Measurements from ENCODE around the gene SMC2. TPM values are rescaled to one million over a fixed set of nuclear protein-coding genes. Genes with fewer than 3 reads are reported as not detected.

The SMC2 gene
- total RNA-seq (21.3 TPM), polyA plus RNA-seq (ENCODE audit: insufficient read depth in 1 of 8, insufficient read length in 8 of 8, low replicate concordance in 1 of 8) (10 to 100 TPM; 17.4 to 32.7 (median 27.4) TPM)
- long read RNA-seq, donor 1, result 0 reads
- long read RNA-seq, donor 2, result 0 reads
- long read RNA-seq, donor 3, result 0 reads
- long read RNA-seq, donor 4, full-length matches to known transcripts, result 1 of 1 reads
- long read RNA-seq, donor 4, partial matches to known transcripts, result 0 of 1 reads
- long read RNA-seq, donor 4, other reads (novel, unspliced or antisense), result 0 of 1 reads
- long read RNA-seq, donor 5, full-length matches to known transcripts, result 1 of 11 reads
- long read RNA-seq, donor 5, partial matches to known transcripts, result 10 of 11 reads
- long read RNA-seq, donor 5, other reads (novel, unspliced or antisense), result 0 of 11 reads
- long read RNA-seq, donor 6, result 0 reads
- long read RNA-seq, donor 7, partial matches to known transcripts, result 21 of 21 reads
- long read RNA-seq, donor 7, other reads (novel, unspliced or antisense), result 0 of 21 reads
- long read RNA-seq, donor 8, partial matches to known transcripts, result 6 of 6 reads
- long read RNA-seq, donor 8, other reads (novel, unspliced or antisense), result 0 of 6 reads
- long read RNA-seq, donor 9, partial matches to known transcripts, result 18 of 18 reads
- long read RNA-seq, donor 9, other reads (novel, unspliced or antisense), result 0 of 18 reads
- long read RNA-seq, donor 10, partial matches to known transcripts, result 22 of 22 reads
- long read RNA-seq, donor 10, other reads (novel, unspliced or antisense), result 0 of 22 reads
- long read RNA-seq, donor 11, result 0 reads

DNA sequence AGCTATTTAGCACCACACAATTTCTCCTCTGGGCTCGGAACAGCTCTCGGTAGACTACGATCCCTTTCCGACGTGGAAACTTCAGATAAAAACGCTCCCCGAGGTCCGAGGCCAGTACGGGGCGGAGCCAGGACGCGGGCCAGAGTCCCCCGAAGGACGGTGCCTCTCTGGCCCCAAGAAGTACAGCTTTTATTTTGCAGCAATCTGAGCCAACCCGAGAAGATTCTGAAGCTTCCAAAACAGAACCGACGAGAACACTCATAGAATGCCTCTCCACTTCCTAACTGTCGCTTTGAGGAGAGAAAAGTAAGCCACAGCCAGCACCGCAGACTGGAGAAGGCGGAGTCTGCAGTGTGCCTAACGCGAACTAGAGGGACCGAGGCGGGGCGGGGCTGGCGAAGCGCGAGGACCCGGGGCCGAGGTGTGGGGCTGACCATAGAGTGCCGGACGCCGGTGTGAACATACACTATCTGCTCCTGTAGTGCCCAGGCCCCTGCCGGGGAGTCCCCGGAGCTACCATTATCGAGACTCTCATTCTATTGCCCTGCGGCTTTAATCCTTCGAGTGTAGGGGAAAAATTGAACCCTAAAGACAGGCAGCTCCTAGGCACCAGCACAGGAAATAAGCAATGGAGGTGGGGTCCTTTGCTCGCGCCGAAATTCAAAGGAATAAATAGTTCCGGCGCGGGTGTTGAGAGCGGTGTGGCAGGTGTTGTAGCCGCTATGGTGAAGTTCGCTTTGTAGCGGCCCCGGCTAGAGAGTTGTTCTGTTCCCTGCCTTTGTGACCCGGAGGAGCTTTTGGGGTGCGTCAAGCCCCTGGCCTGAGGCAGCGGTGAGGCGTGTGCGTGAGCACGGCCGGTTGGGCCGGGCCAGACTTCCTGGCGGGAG, at the start of gene SMC2:
SMC2 (plus strand) TSS at position 663 of the 887 bp plus-strand sequence. CDS start 1,076 bp downstream, outside the sequence.
- Histone ChIP-seq H3K27ac (ENCODE audit: low read length) (peak within 1 kb of the TSS; percentile 98), H3K27me3 (ENCODE audit: control insufficient read depth, insufficient read depth, low read length) (no peaks in the 10 kb centered on the region), H3K4me3 (ENCODE audit: low read length) (peak within 1 kb of the TSS; percentile 79), H3K36me3 (ENCODE audit: control insufficient read depth, insufficient read depth, low read length) (no peaks in the 10 kb centered on the region), H3K4me1 (ENCODE audit: control insufficient read depth, insufficient read depth, low read length) (peaks cover 10% of the 10 kb centered on the region), H3K9me3 (replicated peaks; ENCODE audit: control insufficient read depth, low read depth, low read length) (no peaks in the 10 kb centered on the region)
- DNase-seq, result peak; percentile 98
- 1% methylated on average over 50 of the region's 58 CpGs for WGBS (ENCODE audit: insufficient coverage)

- WGBS (ENCODE audit: insufficient coverage), result no CpG with 5 or more reads among the region's 1 CpG
- Histone ChIP-seq H3K27ac (ENCODE audit: low read length) (no peak overlapping the region), H3K36me3 (ENCODE audit: control insufficient read depth, insufficient read depth, low read length) (no peaks in the 10 kb centered on the region), H3K4me1 (ENCODE audit: control insufficient read depth, insufficient read depth, low read length) (no peaks in the 10 kb centered on the region), H3K9me3 (replicated peaks; ENCODE audit: control insufficient read depth, low read depth, low read length) (no peaks in the 10 kb centered on the region), H3K27me3 (ENCODE audit: control insufficient read depth, insufficient read depth, low read length) (no peaks in the 10 kb centered on the region), H3K4me3 (ENCODE audit: low read length) (no peak overlapping the region)
- DNase-seq, result no peak
Measured at GRCh38 chr9:104068546-104068945, 25.6 kb upstream of the SMC2 start.

DNA sequence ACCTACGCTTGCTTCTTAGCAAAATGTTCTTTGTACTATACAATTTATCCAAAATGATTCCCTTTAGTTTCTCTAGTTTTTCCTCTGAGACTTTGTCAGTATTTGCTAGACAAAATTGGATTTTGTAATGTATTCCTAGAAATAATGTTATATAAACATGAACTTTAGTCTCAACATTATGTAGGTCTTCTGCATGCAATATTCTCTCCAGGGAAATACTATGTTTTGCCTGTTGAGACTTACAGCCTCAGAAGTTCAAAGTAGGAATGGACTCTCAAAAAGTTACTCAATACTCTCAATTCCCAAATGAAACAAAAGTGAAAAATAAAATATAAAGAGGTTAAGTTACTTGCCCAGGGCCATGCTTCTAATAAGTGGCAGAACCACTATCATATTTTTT, 24.8 kb upstream of the SMC2 start:
- H3K9me3 ChIP-seq (replicated peaks; ENCODE audit: control insufficient read depth, low read depth, low read length), result no peaks in the 10 kb centered on the region
- no peak overlapping the region for H3K27ac ChIP-seq (ENCODE audit: low read length)
- WGBS (ENCODE audit: insufficient coverage), result no CpG with 5 or more reads among the region's 1 CpG
- no peaks in the 10 kb centered on the region for H3K36me3 ChIP-seq (ENCODE audit: control insufficient read depth, insufficient read depth, low read length)
- no peak for DNase-seq
- no peak overlapping the region for H3K4me3 ChIP-seq (ENCODE audit: low read length)
- H3K27me3 ChIP-seq (ENCODE audit: control insufficient read depth, insufficient read depth, low read length), result no peaks in the 10 kb centered on the region
- no peaks in the 10 kb centered on the region for H3K4me1 ChIP-seq (ENCODE audit: control insufficient read depth, insufficient read depth, low read length)

DNA sequence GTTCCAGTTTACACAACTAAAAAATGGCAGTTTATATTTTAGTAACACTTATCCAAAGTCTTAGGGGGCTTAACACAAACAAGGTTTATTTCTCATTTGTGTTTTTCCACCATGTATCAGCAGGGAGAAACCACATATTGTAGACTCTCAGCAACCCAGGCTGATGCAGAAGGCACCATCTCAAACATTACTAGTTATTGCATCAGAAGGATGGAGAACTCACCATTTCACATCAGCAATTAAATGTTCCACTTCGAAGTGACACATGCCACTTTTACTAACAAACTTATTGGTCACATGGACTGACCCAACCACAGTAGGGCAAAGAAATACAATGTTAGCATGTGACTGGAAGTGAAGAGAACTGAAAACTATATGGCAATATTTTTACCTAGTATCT, 22.5 kb upstream of the SMC2 start:
- no CpG with 5 or more reads among the region's 1 CpG for WGBS (ENCODE audit: insufficient coverage)
- no peak for DNase-seq
- Histone ChIP-seq H3K27me3 (ENCODE audit: control insufficient read depth, insufficient read depth, low read length) (no peaks in the 10 kb centered on the region), H3K4me1 (ENCODE audit: control insufficient read depth, insufficient read depth, low read length) (no peaks in the 10 kb centered on the region), H3K27ac (ENCODE audit: low read length) (no peak overlapping the region), H3K4me3 (ENCODE audit: low read length) (no peak overlapping the region), H3K36me3 (ENCODE audit: control insufficient read depth, insufficient read depth, low read length) (no peaks in the 10 kb centered on the region), H3K9me3 (replicated peaks; ENCODE audit: control insufficient read depth, low read depth, low read length) (no peaks in the 10 kb centered on the region)

GRCh38 chr9:104073098-104073769, 20.9 kb upstream of the SMC2 start:
- WGBS (ENCODE audit: insufficient coverage), result no CpG with 5 or more reads among the region's 3 CpGs
- DNase-seq, result no peak
- no peak overlapping the region for H3K27ac ChIP-seq (ENCODE audit: low read length)
- H3K4me1 ChIP-seq (ENCODE audit: control insufficient read depth, insufficient read depth, low read length), result no peaks in the 10 kb centered on the region
- H3K36me3 ChIP-seq (ENCODE audit: control insufficient read depth, insufficient read depth, low read length), result no peaks in the 10 kb centered on the region
- no peaks in the 10 kb centered on the region for H3K27me3 ChIP-seq (ENCODE audit: control insufficient read depth, insufficient read depth, low read length)
- H3K9me3 ChIP-seq (replicated peaks; ENCODE audit: control insufficient read depth, low read depth, low read length), result no peaks in the 10 kb centered on the region
- H3K4me3 ChIP-seq (ENCODE audit: low read length), result no peak overlapping the region

DNA sequence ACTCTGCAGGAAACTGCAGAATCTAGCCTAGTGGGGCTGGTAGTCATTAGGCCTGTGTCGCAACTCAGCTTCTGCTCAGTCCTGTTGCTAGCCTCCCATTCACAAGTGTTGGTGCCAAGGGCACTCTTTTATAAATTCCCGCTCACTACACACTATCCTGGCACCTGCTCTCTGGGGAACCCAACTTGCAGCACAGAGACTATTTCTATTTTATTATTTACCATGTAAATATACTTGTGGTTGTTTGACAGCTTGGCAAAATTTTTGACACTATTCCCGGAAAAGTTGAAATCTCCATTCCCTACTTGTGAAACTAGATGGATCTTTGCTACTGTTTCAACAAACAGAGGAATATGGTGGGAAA, 20.4 kb upstream of the SMC2 start:
- no peak overlapping the region for H3K4me3 ChIP-seq (ENCODE audit: low read length)
- no peak for DNase-seq
- no peaks in the 10 kb centered on the region for H3K36me3 ChIP-seq (ENCODE audit: control insufficient read depth, insufficient read depth, low read length)
- no peaks in the 10 kb centered on the region for H3K27me3 ChIP-seq (ENCODE audit: control insufficient read depth, insufficient read depth, low read length)
- H3K9me3 ChIP-seq (replicated peaks; ENCODE audit: control insufficient read depth, low read depth, low read length), result no peaks in the 10 kb centered on the region
- H3K27ac ChIP-seq (ENCODE audit: low read length), result no peak overlapping the region
- 88% methylated on average over 1 of the region's 3 CpGs for WGBS (ENCODE audit: insufficient coverage)
- H3K4me1 ChIP-seq (ENCODE audit: control insufficient read depth, insufficient read depth, low read length), result no peaks in the 10 kb centered on the region

- H3K4me3 ChIP-seq (ENCODE audit: low read length), result no peak overlapping the region
- peak; percentile 35 for DNase-seq
- WGBS (ENCODE audit: insufficient coverage), result 0% methylated on average over 1 of the region's 2 CpGs
Measured at GRCh38 chr9:104074876-104075275, 19.2 kb upstream of the SMC2 start.

DNA sequence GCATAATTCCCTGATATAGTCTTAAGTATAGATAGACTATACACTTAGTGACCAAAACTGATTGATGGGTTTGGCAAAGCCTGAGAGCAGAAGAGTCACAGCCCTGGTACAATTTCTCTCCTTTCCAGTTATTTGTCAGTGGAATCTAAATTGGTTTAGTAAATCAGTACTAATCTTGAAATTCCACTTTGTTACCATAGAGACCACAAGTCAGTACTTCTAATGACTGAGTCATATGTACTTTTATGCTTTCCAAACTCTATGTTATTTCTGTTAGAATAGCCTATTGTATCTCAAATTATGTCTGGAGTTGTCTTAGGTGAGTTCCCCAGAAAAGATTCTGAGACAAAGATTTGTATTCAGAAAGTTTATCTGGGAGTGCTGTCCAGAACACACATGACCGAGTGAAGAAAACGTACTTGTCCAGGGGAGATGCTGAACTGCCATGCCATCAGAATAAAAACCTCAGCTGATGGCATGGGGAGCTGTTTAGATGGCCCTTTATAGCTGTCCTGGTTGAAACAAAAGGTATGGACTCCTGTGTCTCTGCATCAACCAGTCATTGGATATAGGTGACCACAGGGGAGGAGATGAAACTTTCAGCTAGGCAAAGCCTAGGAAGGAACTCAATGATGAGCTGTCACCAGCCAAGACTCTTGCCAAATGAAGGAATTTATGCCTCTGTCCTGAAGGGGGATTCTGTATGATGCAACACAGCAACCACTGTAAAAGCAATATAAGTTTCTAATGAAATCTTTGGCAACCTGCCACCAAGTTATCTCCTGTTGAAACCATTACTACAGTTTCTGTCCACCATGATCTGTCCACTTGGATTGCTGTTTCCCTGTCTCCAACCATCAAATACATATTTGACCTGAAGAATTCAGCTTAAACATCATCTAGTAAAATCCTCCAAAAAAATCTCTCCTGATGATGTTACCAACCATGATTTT, 18.0 kb upstream of the SMC2 start:
- Histone ChIP-seq H3K27ac (ENCODE audit: low read length) (no peak overlapping the region), H3K36me3 (ENCODE audit: control insufficient read depth, insufficient read depth, low read length) (no peaks in the 10 kb centered on the region), H3K9me3 (replicated peaks; ENCODE audit: control insufficient read depth, low read depth, low read length) (peaks cover 2% of the 10 kb centered on the region), H3K4me1 (ENCODE audit: control insufficient read depth, insufficient read depth, low read length) (no peaks in the 10 kb centered on the region), H3K27me3 (ENCODE audit: control insufficient read depth, insufficient read depth, low read length) (no peaks in the 10 kb centered on the region), H3K4me3 (ENCODE audit: low read length) (no peak overlapping the region)
- 56% methylated on average over 2 of the region's 2 CpGs for WGBS (ENCODE audit: insufficient coverage)
- DNase-seq, result peak; percentile 20

More at GRCh38 chr9:104074876-104075275, 19.2 kb upstream of the SMC2 start:
- Histone ChIP-seq H3K27me3 (ENCODE audit: control insufficient read depth, insufficient read depth, low read length) (no peaks in the 10 kb centered on the region), H3K9me3 (replicated peaks; ENCODE audit: control insufficient read depth, low read depth, low read length) (no peaks in the 10 kb centered on the region), H3K27ac (ENCODE audit: low read length) (no peak overlapping the region), H3K36me3 (ENCODE audit: control insufficient read depth, insufficient read depth, low read length) (no peaks in the 10 kb centered on the region), H3K4me1 (ENCODE audit: control insufficient read depth, insufficient read depth, low read length) (no peaks in the 10 kb centered on the region)

GRCh38 chr9:104078596-104078995, 15.5 kb upstream of the SMC2 start:
- no peak overlapping the region for H3K4me3 ChIP-seq (ENCODE audit: low read length)
- H3K9me3 ChIP-seq (replicated peaks; ENCODE audit: control insufficient read depth, low read depth, low read length), result peaks cover 2% of the 10 kb centered on the region
- H3K27me3 ChIP-seq (ENCODE audit: control insufficient read depth, insufficient read depth, low read length), result no peaks in the 10 kb centered on the region
- H3K36me3 ChIP-seq (ENCODE audit: control insufficient read depth, insufficient read depth, low read length), result no peaks in the 10 kb centered on the region
- no peaks in the 10 kb centered on the region for H3K4me1 ChIP-seq (ENCODE audit: control insufficient read depth, insufficient read depth, low read length)
- H3K27ac ChIP-seq (ENCODE audit: low read length), result no peak overlapping the region
- DNase-seq, result no peak

All from muscle of leg (tissue), 16 donors.